Ishikawa (cell line): ENCODE measurements around the gene TMEM269.

Experiments
- CEBPB ChIP-seq: IDR thresholded peaks from 2 replicates; pipeline ENCODE4 v1.6.1; 2012
- EP300 ChIP-seq: IDR thresholded peaks from 2 replicates; pipeline ENCODE4 v1.6.1; 2012; ENCODE audit warnings: borderline replicate concordance
- FOXM1 ChIP-seq: IDR thresholded peaks from 2 replicates; pipeline ENCODE4 v1.6.1; 2012; ENCODE audit warnings: low read depth, borderline replicate concordance
- RAD21 ChIP-seq: IDR thresholded peaks from 2 replicates; pipeline ENCODE4 v1.6.1; 2012; ENCODE audit warnings: low read depth

GRCh38 chr1:42745851-42746250 is 38.9 kb upstream of the TMEM269 start:
- TF ChIP-seq EP300 (no peak), FOXM1 (no peak), CEBPB (no peak), RAD21 (no peak)
